ENCODE data around the gene CCDC160. TPM values are rescaled to one million over a fixed set of nuclear protein-coding genes. Genes with fewer than 3 reads are reported as not detected.
A peak's percentile ranks its signal among the peaks of the same experiment; 100 is the strongest.
"Not testable (repeated sequence)": the region's sequence is repeated elsewhere in the genome, so short reads cannot be mapped to it uniquely, and the experiment has no call there.

CCDC160 gene
- total and polyA plus RNA-seq, 8 donors = 0.09 to 0.92 (median 0.26) TPM

DNA sequence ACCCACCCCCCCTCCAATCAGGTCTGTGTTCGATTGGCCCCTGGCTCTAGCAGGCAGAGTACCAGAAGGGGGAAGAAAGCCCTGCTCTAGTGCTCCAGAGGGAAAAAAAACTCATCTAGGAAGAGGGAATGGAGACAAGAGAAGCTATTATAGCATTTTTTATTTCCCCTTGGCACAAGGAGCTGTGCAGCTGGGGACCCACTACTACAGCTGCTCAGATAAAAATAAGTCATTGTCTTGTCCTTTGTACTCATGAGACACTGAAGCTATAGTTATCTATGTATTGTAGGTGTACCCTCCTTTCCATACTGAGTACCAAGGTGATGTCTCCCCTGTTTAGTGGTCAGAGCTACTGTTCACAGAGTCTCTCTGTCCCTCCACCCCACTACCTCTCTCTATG is 14.3 kb downstream of the CCDC160 start:
- H3K27ac ChIP-seq = no peak overlapping the region
- peaks cover 0 to 1% (median 0%) of the 10 kb centered on the region in 4 donors for H3K27me3 ChIP-seq
- FAIRE-seq (no peak), ATAC-seq (no peak), DNase-seq (no peak)
- TF ChIP-seq, protein P1, sequence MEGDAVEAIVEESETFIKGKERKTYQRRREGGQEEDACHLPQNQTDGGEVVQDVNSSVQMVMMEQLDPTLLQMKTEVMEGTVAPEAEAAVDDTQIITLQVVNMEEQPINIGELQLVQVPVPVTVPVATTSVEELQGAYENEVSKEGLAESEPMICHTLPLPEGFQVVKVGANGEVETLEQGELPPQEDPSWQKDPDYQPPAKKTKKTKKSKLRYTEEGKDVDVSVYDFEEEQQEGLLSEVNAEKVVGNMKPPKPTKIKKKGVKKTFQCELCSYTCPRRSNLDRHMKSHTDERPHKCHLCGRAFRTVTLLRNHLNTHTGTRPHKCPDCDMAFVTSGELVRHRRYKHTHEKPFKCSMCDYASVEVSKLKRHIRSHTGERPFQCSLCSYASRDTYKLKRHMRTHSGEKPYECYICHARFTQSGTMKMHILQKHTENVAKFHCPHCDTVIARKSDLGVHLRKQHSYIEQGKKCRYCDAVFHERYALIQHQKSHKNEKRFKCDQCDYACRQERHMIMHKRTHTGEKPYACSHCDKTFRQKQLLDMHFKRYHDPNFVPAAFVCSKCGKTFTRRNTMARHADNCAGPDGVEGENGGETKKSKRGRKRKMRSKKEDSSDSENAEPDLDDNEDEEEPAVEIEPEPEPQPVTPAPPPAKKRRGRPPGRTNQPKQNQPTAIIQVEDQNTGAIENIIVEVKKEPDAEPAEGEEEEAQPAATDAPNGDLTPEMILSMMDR (IDR thresholded peaks at IDR 0.05) = no peak
- H3K4me3 ChIP-seq = no peak overlapping the region
- intact Hi-C loops (cut with DNase I) = no loop called here
- 14 to 38% methylated on average over 1 of the region's 1 CpG for WGBS, 2 donors
- H3K36me3 ChIP-seq = no peaks in the 10 kb centered on the region
- no peaks in the 10 kb centered on the region for H3K4me1 ChIP-seq
- no peaks in the 10 kb centered on the region for H3K9me3 ChIP-seq

DNA sequence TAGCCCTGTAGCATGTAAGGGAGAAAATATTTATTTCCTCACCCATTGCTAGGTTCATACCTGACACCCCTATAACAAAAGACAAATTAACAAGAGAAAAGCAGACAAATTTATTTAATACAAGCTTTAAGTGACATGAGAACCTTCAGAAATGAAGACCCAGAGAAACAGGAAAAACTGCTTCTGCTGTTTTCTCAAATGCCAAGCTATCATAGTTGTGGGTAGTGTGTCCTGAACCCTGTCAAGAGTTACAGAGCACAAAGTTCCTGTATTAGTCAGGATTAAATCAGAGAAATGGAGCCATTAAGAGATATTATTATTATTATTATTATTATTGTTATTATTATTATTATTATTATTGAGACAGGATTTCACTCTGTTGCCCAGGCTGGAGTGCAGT is 17.5 kb downstream of the CCDC160 start:
- FAIRE-seq = no peak
- DNase-seq = no peak
- Histone ChIP-seq H3K27me3 (no peaks in the 10 kb centered on the region), H3K9me3 (no peaks in the 10 kb centered on the region), H3K27ac (no peak overlapping the region), H3K36me3 (no peaks in the 10 kb centered on the region), H3K4me3 (no peak overlapping the region), H3K4me1 (no peaks in the 10 kb centered on the region)
- intact Hi-C loops (cut with DNase I) = no loop called here
- ATAC-seq = no peak
- TF ChIP-seq, protein P1 (IDR thresholded peaks at IDR 0.05) = no peak

DNA sequence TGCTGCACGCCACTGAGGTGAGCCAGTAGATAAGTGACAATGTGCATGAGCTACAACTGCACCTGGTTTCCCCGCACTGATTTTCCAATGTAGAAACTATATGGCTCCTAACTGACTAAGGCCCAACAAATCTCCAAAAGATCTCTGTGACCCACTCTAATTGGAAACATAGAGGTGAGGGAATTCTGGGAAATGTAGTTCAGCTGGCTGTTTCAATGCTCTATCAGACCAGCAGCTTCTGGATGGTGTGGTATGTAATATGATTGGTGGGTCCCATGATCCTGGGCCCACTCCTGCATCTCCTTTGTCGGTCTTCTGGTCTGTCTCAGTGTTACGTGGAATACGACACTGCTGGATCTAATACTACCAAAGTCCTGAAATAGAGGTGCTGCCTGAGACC is 18.6 kb downstream of the CCDC160 start:
- WGBS, 2 donors = 82 to 83% methylated on average over 5 of the region's 5 CpGs

DNA sequence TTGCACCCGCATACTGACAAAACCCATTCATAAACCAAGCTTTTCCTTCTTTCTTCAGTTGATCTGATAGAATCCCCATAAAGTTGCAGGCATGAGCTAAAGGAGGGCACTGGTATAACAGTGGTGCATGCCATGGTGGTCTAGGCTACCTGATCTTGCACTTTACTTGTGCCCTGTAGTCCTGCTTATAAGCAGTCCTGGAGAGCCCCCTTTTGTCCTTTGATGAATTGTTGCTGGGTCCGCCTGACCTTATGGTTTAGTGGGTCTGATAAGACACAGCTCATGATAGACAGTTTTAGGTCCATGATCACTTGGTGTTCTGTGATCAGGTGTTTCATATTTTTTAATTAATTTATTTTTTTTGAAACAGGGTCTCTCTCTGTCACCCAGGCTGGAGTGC is 19.7 kb downstream of the CCDC160 start:
- no peaks in the 10 kb centered on the region for H3K9me3 ChIP-seq
- no peak for FAIRE-seq
- H3K27me3 ChIP-seq = no peaks in the 10 kb centered on the region
- DNase-seq = no peak
- 88 to 91% methylated on average over 2 of the region's 2 CpGs for WGBS, 2 donors
- no peak overlapping the region for H3K27ac ChIP-seq
- TF ChIP-seq, protein P1 (IDR thresholded peaks at IDR 0.05) = no peak
- no peaks in the 10 kb centered on the region for H3K4me1 ChIP-seq
- H3K4me3 ChIP-seq = no peak overlapping the region
- H3K36me3 ChIP-seq = no peaks in the 10 kb centered on the region
- intact Hi-C loops (cut with DNase I) = no loop called here
- no peak for ATAC-seq

More for the DNA sequence above, 18.6 kb downstream of the CCDC160 start:
- no peak overlapping the region for H3K4me3 ChIP-seq
- H3K36me3 ChIP-seq = no peaks in the 10 kb centered on the region
- ATAC-seq = no peak
- no peak for FAIRE-seq
- H3K9me3 ChIP-seq = no peaks in the 10 kb centered on the region
- intact Hi-C loops (cut with DNase I) = no loop called here
- no peaks in the 10 kb centered on the region for H3K4me1 ChIP-seq
- no peak overlapping the region for H3K27ac ChIP-seq
- H3K27me3 ChIP-seq = no peaks in the 10 kb centered on the region
- TF ChIP-seq, protein P1 (IDR thresholded peaks at IDR 0.05) = no peak
- DNase-seq = no peak

DNA sequence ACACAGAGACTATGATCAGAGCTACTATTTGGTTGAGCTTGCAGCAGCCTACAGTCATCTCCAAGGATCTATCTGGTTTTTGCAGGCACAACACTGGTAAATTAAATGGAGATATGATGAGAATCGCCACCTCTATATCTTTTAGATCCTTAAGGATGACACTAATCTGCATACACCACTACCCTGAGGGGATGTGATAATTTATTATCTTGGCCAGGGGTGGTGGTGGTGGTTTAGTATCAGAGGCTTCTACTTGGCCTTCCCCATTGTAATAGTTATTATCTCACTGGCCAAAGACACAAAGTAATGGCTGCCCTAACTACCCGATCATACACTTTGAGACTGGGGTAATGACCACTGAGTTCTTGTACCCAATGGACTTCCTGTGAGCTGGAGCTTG is 21.2 kb downstream of the CCDC160 start:
- Histone ChIP-seq H3K4me3 (no peak overlapping the region), H3K9me3 (no peaks in the 10 kb centered on the region), H3K27me3 (peaks cover 0 to under 1% (median 0%) of the 10 kb centered on the region in 4 donors), H3K27ac (no peak overlapping the region), H3K4me1 (no peaks in the 10 kb centered on the region), H3K36me3 (no peaks in the 10 kb centered on the region)
- intact Hi-C loops (cut with DNase I) = no loop called here
- ATAC-seq (no peak), FAIRE-seq (no peak), DNase-seq (no peak)
- TF ChIP-seq, protein P1 (IDR thresholded peaks at IDR 0.05) = no peak
- 76 to 79% methylated on average over 2 of the region's 2 CpGs for WGBS, 2 donors

DNA sequence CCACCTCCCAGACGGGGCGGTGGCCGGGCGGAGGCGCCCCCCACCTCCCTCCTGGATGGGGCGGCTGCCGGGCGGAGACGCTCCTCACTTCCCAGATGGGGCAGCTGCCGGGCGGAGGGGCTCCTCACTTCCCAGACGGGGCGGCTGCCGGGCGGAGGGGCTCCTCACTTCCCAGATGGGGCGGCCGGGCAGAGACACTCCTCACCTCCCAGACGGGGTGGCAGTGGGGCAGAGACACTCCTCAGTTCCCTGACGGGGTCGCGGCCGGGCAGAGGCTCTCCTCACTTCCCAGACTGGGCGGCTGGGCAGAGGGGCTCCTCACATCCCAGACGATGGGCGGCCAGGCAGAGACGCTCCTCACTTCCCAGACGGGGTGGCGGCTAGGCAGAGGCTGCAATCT is 49.0 kb downstream of the CCDC160 start:
- WGBS, 2 donors = 89 to 92% methylated on average over 18 to 28 of the region's 28 CpGs
- FAIRE-seq; H3K4me3 ChIP-seq; intact Hi-C loops (cut with DNase I); H3K9me3 ChIP-seq; H3K27me3 ChIP-seq; H3K27ac ChIP-seq; H3K4me1 ChIP-seq; ATAC-seq; H3K36me3 ChIP-seq: not testable (repeated sequence)
- peak in 1 of 6 donors; percentile 55 for DNase-seq

All from pancreas (tissue), 10 donors.